ENCODE measurements around the gene DCAKD.

DNA sequence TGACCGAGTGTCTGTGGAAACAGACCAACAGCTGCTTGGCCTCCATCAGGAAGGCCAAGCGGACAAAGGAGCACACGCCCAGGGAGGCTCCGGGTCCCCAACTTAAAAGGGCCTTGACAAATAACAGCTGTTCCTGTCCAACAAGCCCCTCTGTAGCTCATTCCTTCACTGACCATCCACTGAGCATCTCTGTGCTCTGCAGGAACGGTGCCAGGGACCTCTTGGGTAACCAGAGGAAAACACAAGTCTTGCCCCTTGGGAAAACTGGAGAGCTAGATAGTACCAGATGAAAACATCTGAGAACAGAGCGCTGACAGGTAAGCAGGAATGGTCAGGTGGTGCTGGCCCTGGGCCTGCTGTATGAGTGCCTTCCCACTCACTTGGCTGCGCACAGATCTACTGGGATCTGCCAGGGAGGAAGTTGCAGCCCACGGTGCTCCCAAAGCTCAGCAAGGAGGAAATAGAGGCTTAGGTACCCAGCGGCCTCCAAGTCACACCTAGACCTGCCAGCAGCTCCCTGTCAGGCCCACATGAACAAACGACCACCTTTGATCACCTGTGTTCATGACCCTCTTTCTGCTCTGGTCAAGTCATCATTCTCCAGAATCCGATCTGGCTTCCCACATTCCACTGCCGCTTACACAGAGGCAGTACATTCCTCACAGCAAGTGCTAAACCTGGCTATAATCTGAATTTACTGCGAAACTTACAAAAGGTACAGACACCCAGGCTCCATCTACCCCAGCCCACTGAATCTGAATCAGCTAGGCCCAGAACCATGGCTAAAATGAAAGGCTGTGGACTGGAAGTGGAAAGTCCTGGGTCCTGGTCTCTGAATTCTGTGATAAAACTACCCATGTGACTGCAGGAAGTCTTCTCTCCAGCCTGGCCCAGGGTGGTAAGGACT lies 12.5 kb downstream of the DCAKD start:
- TF ChIP-seq EZH2 (IDR thresholded peaks at IDR 0.05) (no peak), POLR2AphosphoS5 (IDR thresholded peaks at IDR 0.05; ENCODE audit: borderline replicate concordance, low read depth, low read length) (no peak)
